ENCODE measurements around the gene APOBEC3G. TPM values are rescaled to one million over a fixed set of nuclear protein-coding genes. Genes with fewer than 3 reads are reported as not detected.
"Not testable (repeated sequence)": the region's sequence is repeated elsewhere in the genome, so short reads cannot be mapped to it uniquely, and the experiment has no call there.

APOBEC3G gene
- total and polyA plus RNA-seq, 2 experiments from 2014 or later, result 2.1 to 3.3 TPM

DNA sequence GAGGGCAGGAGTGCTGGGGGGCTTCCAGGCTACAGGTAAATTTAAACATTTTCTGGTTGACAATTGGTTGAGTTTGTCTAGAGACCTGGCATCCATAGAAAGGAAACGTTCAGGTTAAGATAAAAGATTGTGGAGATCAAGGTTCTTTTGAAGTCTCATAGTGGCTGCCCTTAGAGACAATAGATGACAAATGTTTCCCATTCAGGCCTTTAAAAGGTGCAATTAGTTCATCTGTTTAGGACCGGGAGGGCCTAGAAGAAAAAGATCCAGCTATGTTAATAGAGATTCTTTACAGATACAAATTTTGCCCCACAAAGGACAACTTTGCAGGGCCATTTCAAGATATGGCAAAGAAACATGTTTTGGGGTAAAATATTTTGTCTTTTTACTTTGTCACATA, 40.0 kb upstream of the APOBEC3G start:
- not testable (repeated sequence) for H4K20me1 ChIP-seq (replicated peaks; ENCODE audit: insufficient read depth); ATAC-seq; H3K9me3 Mint-ChIP-seq; H3K9me2 ChIP-seq (ENCODE audit: insufficient read depth); H3K27me3 ChIP-seq (ENCODE audit: insufficient read depth); H3K4me3 ChIP-seq; H2AFZ ChIP-seq; H3K36me3 ChIP-seq (ENCODE audit: insufficient read depth); H3K79me2 ChIP-seq (replicated peaks; ENCODE audit: insufficient read depth); H3K4me3 Mint-ChIP-seq; DNase-seq (ENCODE audit: low spot score)
- Histone ChIP-seq H3K4me1 (ENCODE audit: insufficient read depth) (peaks cover 42% of the 10 kb centered on the region), H3F3A (replicated peaks; ENCODE audit: low read depth) (peaks cover 18% of the 10 kb centered on the region; the same call in 1 of the 2 replicates), H3K4me2 (0 out of 2 replicates have a peak overlapping the region, but pooled peaks have one; percentile 25), H3K27ac (ENCODE audit: low read depth) (peak overlapping the region; percentile 71; the same call in 1 of the 2 replicates)
- peak overlapping the region; percentile 85 for H3K27ac Mint-ChIP-seq
- H3K27me3 Mint-ChIP-seq (ENCODE audit: insufficient read depth, low read depth, poor library complexity), result peaks cover 15% of the 10 kb centered on the region
- peak; percentile 81 for TF ChIP-seq NANOG (IDR thresholded peaks at IDR 0.05; ENCODE audit: borderline replicate concordance)
- H3K36me3 Mint-ChIP-seq (ENCODE audit: low read depth), result peaks cover 13% of the 10 kb centered on the region; the same call in 1 of the 3 replicates
- H3K4me1 Mint-ChIP-seq, result peaks cover 44% of the 10 kb centered on the region

- Histone ChIP-seq H3K27ac (ENCODE audit: low read depth) (peak overlapping the region; percentile 84; the same call in 1 of the 2 replicates), H3F3A (replicated peaks; ENCODE audit: low read depth) (peaks cover 18% of the 10 kb centered on the region; the same call in 1 of the 2 replicates), H3K9me2 (ENCODE audit: insufficient read depth) (no peaks in the 10 kb centered on the region), H3K27me3 (ENCODE audit: insufficient read depth) (no peaks in the 10 kb centered on the region), H4K20me1 (replicated peaks; ENCODE audit: insufficient read depth) (no peaks in the 10 kb centered on the region), H3K36me3 (ENCODE audit: insufficient read depth) (no peaks in the 10 kb centered on the region), H3K4me3 (peak overlapping the region; percentile 63), H3K4me2 (peak overlapping the region; percentile 82), H3K4me1 (ENCODE audit: insufficient read depth) (peaks cover 38% of the 10 kb centered on the region), H3K79me2 (replicated peaks; ENCODE audit: insufficient read depth) (no peaks in the 10 kb centered on the region; the same call in 1 of the 2 replicates), H2AFZ (no peak overlapping the region; the same call in 1 of the 2 replicates)
- peaks cover 48% of the 10 kb centered on the region for H3K4me1 Mint-ChIP-seq
- TF ChIP-seq EZH2phosphoT487 (IDR thresholded peaks at IDR 0.05; ENCODE audit: unreplicated experiment) (no peak), STAT1 (IDR thresholded peaks at IDR 0.05; ENCODE audit: unreplicated experiment) (no peak), CREB1 (CRISPR knock-in tag; IDR thresholded peaks at IDR 0.05; ENCODE audit: low read depth) (no peak)
- ATAC-seq (no peak), DNase-seq (ENCODE audit: low spot score) (no peak)
- H3K27me3 Mint-ChIP-seq (ENCODE audit: insufficient read depth, low read depth, poor library complexity), result peaks cover 15% of the 10 kb centered on the region
- peak overlapping the region; percentile 72 for H3K4me3 Mint-ChIP-seq
- H3K27ac Mint-ChIP-seq, result peak overlapping the region; percentile 90
- peaks cover 5% of the 10 kb centered on the region; the same call in 2 of the 3 replicates for H3K36me3 Mint-ChIP-seq (ENCODE audit: low read depth)
- no peaks in the 10 kb centered on the region; the same call in 2 of the 3 replicates for H3K9me3 Mint-ChIP-seq
These were observed 37.6 kb upstream of the APOBEC3G start for GRCh38 chr22:39039306-39040126.

GRCh38 chr22:39040155-39040537, 36.9 kb upstream of the APOBEC3G start:
- not testable (repeated sequence) for H3K27me3 ChIP-seq (ENCODE audit: insufficient read depth); H3K79me2 ChIP-seq (replicated peaks; ENCODE audit: insufficient read depth); H3K36me3 ChIP-seq (ENCODE audit: insufficient read depth); H4K20me1 ChIP-seq (replicated peaks; ENCODE audit: insufficient read depth); H3K9me2 ChIP-seq (ENCODE audit: insufficient read depth); DNase-seq (ENCODE audit: low spot score); H3K36me3 Mint-ChIP-seq (ENCODE audit: low read depth); H2AFZ ChIP-seq; H3K9me3 Mint-ChIP-seq
- ATAC-seq, result peak; percentile 8
- Histone ChIP-seq H3K4me3 (peak overlapping the region; percentile 63), H3F3A (replicated peaks; ENCODE audit: low read depth) (peaks cover 18% of the 10 kb centered on the region; the same call in 1 of the 2 replicates), H3K4me2 (peak overlapping the region; percentile 82), H3K4me1 (ENCODE audit: insufficient read depth) (peaks cover 38% of the 10 kb centered on the region), H3K27ac (ENCODE audit: low read depth) (peak overlapping the region; percentile 84; the same call in 1 of the 2 replicates)
- peak overlapping the region; percentile 90 for H3K27ac Mint-ChIP-seq
- peak overlapping the region; percentile 72 for H3K4me3 Mint-ChIP-seq
- peaks cover 52% of the 10 kb centered on the region for H3K4me1 Mint-ChIP-seq
- H3K27me3 Mint-ChIP-seq (ENCODE audit: insufficient read depth, low read depth, poor library complexity), result peaks cover 19% of the 10 kb centered on the region
